ENCODE results near the gene RPS4Y1. TPM values are rescaled to one million over a fixed set of nuclear protein-coding genes. Genes with fewer than 3 reads are reported as not detected.

The RPS4Y1 gene
- total and polyA plus RNA-seq, 2 of the 8 experiments (the other 6 are each of a cell fraction or from before 2014, with no cell fraction given) = 259 to 790 TPM

DNA sequence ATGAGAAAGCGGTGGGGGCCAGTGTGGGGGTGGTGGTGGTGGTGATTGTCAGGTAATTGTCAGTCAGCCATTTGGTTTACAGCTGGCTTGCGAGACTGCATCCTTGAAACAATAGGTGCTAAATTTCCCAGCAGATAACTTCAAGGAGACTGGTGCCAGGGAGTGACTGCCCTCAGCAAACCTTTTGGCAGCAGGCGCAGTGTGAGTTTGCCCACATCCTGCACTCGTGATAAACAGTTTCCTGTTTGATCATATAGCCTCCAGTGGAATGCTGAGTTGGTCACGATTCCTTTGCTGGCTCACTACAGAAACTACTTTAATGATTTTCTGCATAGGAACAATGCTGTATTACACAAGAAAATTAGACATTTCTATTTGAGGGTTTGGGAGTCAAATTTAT lies 46.0 kb downstream of the RPS4Y1 start:
- Histone ChIP-seq H2AFZ (ENCODE audit: low read length) (no peak overlapping the region), H2AK5ac (ENCODE audit: low read depth, low read length) (no peak overlapping the region), H3K4me1 (replicated peaks in 1 of 4; ENCODE audit: control insufficient read depth in 3 of 4, insufficient read depth in 4 of 4, low read length in 3 of 4) (peaks cover 0 to 2% (median 0%) of the 10 kb centered on the region in 4 experiments; a peak in 2 of 7 replicates), H2BK5ac (ENCODE audit: low read depth, low read length) (no peak overlapping the region), H3K79me1 (ENCODE audit: low read depth, low read length) (no peaks in the 10 kb centered on the region), H3K4me3 (ENCODE audit: extremely low read depth in 1 of 4, insufficient read depth in 2 of 4, low read depth in 3 of 4, low read length in 4 of 4) (no peak overlapping the region), H4K91ac (replicated peaks; ENCODE audit: insufficient read length, low read length) (no peak overlapping the region), H2BK20ac (ENCODE audit: low read length) (no peak overlapping the region), H4K8ac (ENCODE audit: extremely low read depth, insufficient read depth, low read length) (no peak overlapping the region), H3K23ac (ENCODE audit: insufficient read length) (no peak overlapping the region), H3K9ac (replicated peaks in 1 of 4; ENCODE audit: extremely low read depth in 1 of 4, low read depth in 3 of 4, low read length in 3 of 4) (no peak overlapping the region), H3K4ac (replicated peaks; ENCODE audit: insufficient read length, low read depth, low read length) (no peak overlapping the region), H2BK12ac (ENCODE audit: low read depth, low read length) (no peak overlapping the region), H2BK120ac (replicated peaks; ENCODE audit: low read depth, low read length) (no peak overlapping the region), H3K23me2 (ENCODE audit: low read depth, low read length) (no peaks in the 10 kb centered on the region), H3K4me2 (ENCODE audit: insufficient read depth in 1 of 2, low read depth in 2 of 2, low read length in 2 of 2) (no peak overlapping the region), H3K14ac (ENCODE audit: insufficient read length) (no peak overlapping the region), H3K9me3 (ENCODE audit: insufficient read depth in 2 of 2, low read depth in 1 of 2, low read length in 1 of 2) (no peaks in the 10 kb centered on the region), H3K18ac (ENCODE audit: extremely low read depth, low read length) (no peak overlapping the region), H3K79me2 (ENCODE audit: control insufficient read depth in 1 of 2, insufficient read depth in 2 of 2, low read length in 2 of 2) (no peaks in the 10 kb centered on the region), H3K56ac (replicated peaks; ENCODE audit: insufficient read length, low read depth, low read length) (no peak overlapping the region), H3K27ac (ENCODE audit: low read depth, low read length) (no peak overlapping the region), H3K36me3 (ENCODE audit: control insufficient read depth in 2 of 4, insufficient read depth in 4 of 4, low read length in 3 of 4) (no peaks in the 10 kb centered on the region), H3K27me3 (replicated peaks in 1 of 4; ENCODE audit: control insufficient read depth in 3 of 4, extremely low read depth in 1 of 4, insufficient read depth in 3 of 4, low read length in 3 of 4) (no peaks in the 10 kb centered on the region), H4K20me1 (replicated peaks in 1 of 2; ENCODE audit: control insufficient read depth in 1 of 2, insufficient read depth in 2 of 2, low read length in 2 of 2) (no peaks in the 10 kb centered on the region), H4K5ac (ENCODE audit: insufficient read length, low read depth, low read length) (no peak overlapping the region), H2BK15ac (ENCODE audit: low read length) (no peak overlapping the region)
- FAIRE-seq (no peak), DNase-seq (ENCODE audit: low read depth in 1 of 2, low spot score in 2 of 2) (no peak)
- ChIA-PET POLR2A (ENCODE audit: partially characterized antibody) (no interaction called here), CTCF (ENCODE audit: partially characterized antibody) (no interaction called here)
- no peak for TF ChIP-seq EP300 (IDR thresholded peaks at IDR 0.05; ENCODE audit: borderline replicate concordance in 1 of 2, low read depth in 2 of 2, low read length in 2 of 2)
- TF ChIP-seq MAFK (IDR thresholded peaks at IDR 0.05; ENCODE audit: low read depth, low read length) = no peak
- no peak for TF ChIP-seq CEBPB (IDR thresholded peaks at IDR 0.05; ENCODE audit: low read depth, low read length)
- TF ChIP-seq CHD2 (IDR thresholded peaks at IDR 0.05; ENCODE audit: low read length) = no peak
- TF ChIP-seq CBX8 (IDR thresholded peaks at IDR 0.05; ENCODE audit: borderline replicate concordance, low read depth, low read length) = no peak
- no peak for TF ChIP-seq SUZ12 (IDR thresholded peaks at IDR 0.05; ENCODE audit: low read length)
- TF ChIP-seq, protein P1, sequence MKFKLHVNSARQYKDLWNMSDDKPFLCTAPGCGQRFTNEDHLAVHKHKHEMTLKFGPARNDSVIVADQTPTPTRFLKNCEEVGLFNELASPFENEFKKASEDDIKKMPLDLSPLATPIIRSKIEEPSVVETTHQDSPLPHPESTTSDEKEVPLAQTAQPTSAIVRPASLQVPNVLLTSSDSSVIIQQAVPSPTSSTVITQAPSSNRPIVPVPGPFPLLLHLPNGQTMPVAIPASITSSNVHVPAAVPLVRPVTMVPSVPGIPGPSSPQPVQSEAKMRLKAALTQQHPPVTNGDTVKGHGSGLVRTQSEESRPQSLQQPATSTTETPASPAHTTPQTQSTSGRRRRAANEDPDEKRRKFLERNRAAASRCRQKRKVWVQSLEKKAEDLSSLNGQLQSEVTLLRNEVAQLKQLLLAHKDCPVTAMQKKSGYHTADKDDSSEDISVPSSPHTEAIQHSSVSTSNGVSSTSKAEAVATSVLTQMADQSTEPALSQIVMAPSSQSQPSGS (IDR thresholded peaks at IDR 0.05; ENCODE audit: low read length) = no peak
- TF ChIP-seq HDAC2 (IDR thresholded peaks at IDR 0.05; ENCODE audit: borderline replicate concordance in 1 of 2, low read depth in 2 of 2, low read length in 2 of 2) = no peak
- WGBS, 2 experiments (ENCODE audit: extremely low coverage in 1 of 2, insufficient coverage in 1 of 2, insufficient read length in 1 of 2, insufficient replicate concordance in 2 of 2, low coverage in 1 of 2, low lambda C conversion rate in 2 of 2, missing lambda C conversion rate in 1 of 2) = 88% methylated on average over 5 of the region's 5 CpGs; no CpG with 5 or more reads in 1 of the 2 experiments

Data from H1 (cell line).